HS-5 (cell line): ENCODE results near the gene CARS1.
A peak's percentile ranks its signal among the peaks of the same experiment; 100 is the strongest.

ENCODE experiments used
- DNase-seq: peaks from one replicate; pipeline ENCODE4 v3.0.0-alpha.2; 2012; ENCODE audit warnings: low read depth

The CARS1 gene

GRCh38 chr11:3057069-3057963 is at the start of gene CARS1:
TSS of gene CARS1 (minus strand) at chr11:3057423. CDS start at chr11:3057367, 56 bp downstream.
- peak; percentile 77 for DNase-seq

GRCh38 chr11:3105791-3106735 is 48.8 kb upstream of the CARS1 start:
- DNase-seq, result no peak

- DNase-seq, result no peak
Observed at GRCh38 chr11:3104961-3105790, 48.0 kb upstream of the CARS1 start.

GRCh38 chr11:3104051-3104714 is 47.0 kb upstream of the CARS1 start:
- DNase-seq, result no peak

- DNase-seq, result no peak
Observed at GRCh38 chr11:3103076-3103475, 45.9 kb upstream of the CARS1 start.

DNA sequence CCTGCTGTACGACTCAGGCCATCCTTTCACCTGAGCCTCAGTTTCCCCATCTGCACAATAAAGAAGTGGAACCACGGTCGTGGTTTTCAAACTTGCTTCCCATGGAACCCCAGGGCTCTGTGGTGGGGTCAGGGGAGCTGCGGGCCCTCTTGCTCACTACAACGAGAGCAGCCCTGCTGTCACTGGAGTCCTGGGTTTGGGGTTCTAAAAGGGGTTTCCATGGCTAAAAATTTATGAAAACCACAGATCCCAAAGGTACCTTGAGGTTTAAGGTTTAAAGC is 45.4 kb upstream of the CARS1 start:
- no peak for DNase-seq

DNA sequence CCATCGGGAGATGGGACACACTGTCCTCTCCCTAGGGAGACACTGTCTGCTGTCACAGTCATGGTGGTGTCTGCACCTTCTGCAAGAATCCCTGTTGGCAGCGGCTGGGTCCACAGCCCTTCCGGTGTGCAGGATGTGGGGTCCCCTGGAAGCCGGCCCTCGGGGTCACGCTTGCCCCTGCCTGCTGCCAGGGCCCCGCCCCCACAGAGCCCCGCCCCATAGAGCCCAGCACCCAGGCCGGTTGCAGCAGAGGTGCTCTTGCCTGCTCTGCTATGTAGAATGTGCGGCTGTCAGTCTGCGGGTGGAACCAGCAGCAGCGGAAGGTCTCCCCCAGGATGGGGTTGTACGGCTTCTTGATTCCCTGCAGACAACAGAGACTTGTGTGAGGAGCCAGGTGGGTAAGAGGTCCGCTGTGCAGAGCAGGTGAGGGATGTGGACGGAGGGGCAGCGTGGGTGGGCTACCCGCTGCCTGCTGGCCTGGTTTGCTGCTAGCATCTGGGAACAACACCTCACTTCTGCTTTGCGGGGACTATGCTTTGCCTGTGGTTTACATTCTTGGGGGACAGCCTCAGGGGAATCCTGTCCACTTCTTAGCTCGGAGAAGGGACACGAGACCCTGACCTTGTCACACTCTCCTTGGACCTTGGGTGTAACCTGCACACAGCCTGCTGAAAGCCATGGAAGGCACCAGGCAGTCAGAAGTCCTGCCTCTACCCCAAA is 44.9 kb upstream of the CARS1 start:
- DNase-seq, result no peak

- DNase-seq, result no peak
Observed at GRCh38 chr11:3099178-3099577, 42.0 kb upstream of the CARS1 start.

GRCh38 chr11:3096909-3097530 is 39.8 kb upstream of the CARS1 start:
- no peak for DNase-seq

- peak; percentile 89 for DNase-seq
Observed at GRCh38 chr11:3095712-3096361, 38.6 kb upstream of the CARS1 start.

- DNase-seq, result no peak
Observed at GRCh38 chr11:3094223-3094824, 37.1 kb upstream of the CARS1 start.

GRCh38 chr11:3093281-3094191 is 36.3 kb upstream of the CARS1 start:
- DNase-seq, result no peak

- DNase-seq, result no peak
Observed at GRCh38 chr11:3092603-3093141, 35.4 kb upstream of the CARS1 start.

- DNase-seq, result no peak
Observed at GRCh38 chr11:3091846-3092602, 34.8 kb upstream of the CARS1 start.

- DNase-seq, result no peak
Observed at GRCh38 chr11:3091081-3091845, 34.0 kb upstream of the CARS1 start.

- no peak for DNase-seq
Observed at GRCh38 chr11:3090096-3090901, 33.1 kb upstream of the CARS1 start.
